NK-92 (cell line): Measurements from ENCODE around the gene PRUNE1.

Experiments used
- DNase-seq: peaks from one replicate; lab custom pipeline; 2025; ENCODE audit not compliant: unreplicated experiment; lab: John Stamatoyannopoulos, UW

The PRUNE1 gene

GRCh38 chr1:151049458-151049857 is 41.2 kb downstream of the PRUNE1 start:
- DNase-seq = no peak

GRCh38 chr1:151050051-151050688 is 41.9 kb downstream of the PRUNE1 start:
- no peak for DNase-seq

GRCh38 chr1:151051356-151052009 is 43.2 kb downstream of the PRUNE1 start:
- DNase-seq = no peak

GRCh38 chr1:151054971-151055547 is 46.8 kb downstream of the PRUNE1 start:
- no peak for DNase-seq

- DNase-seq = no peak
These were observed 47.3 kb downstream of the PRUNE1 start for GRCh38 chr1:151055581-151055980.

- no peak for DNase-seq
These were observed 47.9 kb downstream of the PRUNE1 start for GRCh38 chr1:151056149-151056548.

GRCh38 chr1:151058692-151059091 is 50.4 kb downstream of the PRUNE1 start:
- DNase-seq = no peak

- no peak for DNase-seq
These were observed 51.1 kb downstream of the PRUNE1 start, which contains the start of gene CDC42SE1 for GRCh38 chr1:151059109-151060006. TSS of gene CDC42SE1 (minus strand) at chr1:151059622. CDS start at chr1:151055730, 3,892 bp downstream.

GRCh38 chr1:151060007-151060656 is 51.9 kb downstream of the PRUNE1 start, which contains the start of gene MLLT11:
TSS of gene MLLT11 (plus strand) at chr1:151060397. CDS start at chr1:151067225, 6,828 bp downstream.
- DNase-seq = no peak

DNA sequence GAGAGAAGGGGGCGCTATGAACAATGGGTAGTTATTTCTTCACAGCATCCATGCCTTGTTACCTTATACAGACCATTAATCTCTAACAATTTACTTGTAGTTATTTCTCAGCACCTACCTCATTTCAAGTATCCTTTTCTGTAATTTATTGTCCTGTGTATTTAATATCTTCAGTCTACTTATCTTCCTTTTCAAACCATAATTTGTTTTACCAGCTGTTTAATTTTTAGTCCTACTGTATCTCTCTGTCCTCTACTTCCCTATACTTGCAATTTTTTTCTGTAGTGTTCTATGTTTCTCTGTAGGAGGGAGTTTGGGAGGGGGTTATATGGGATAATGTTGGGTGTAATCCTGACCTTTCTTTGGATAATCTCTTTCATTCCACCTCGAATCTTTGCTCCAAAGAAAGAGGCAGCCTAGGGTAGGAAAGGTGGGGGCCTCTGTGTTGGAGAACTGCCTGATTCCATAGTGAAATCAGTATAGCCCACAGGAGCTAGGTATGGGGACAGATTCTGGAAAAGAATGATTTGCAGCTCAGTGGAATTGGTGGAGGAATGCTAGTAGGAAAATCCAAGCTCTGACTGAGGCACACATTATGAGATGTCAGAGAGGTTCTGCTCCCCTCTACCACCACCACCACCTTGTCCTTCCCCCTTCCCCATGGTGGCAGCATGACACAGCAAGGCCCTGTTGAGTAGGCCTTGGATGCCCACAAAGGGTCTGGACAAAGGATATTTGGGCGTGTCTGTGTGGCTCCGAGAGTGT is 52.6 kb downstream of the PRUNE1 start:
- no peak for DNase-seq

- DNase-seq = no peak
These were observed 53.5 kb downstream of the PRUNE1 start for GRCh38 chr1:151061704-151062103.

DNA sequence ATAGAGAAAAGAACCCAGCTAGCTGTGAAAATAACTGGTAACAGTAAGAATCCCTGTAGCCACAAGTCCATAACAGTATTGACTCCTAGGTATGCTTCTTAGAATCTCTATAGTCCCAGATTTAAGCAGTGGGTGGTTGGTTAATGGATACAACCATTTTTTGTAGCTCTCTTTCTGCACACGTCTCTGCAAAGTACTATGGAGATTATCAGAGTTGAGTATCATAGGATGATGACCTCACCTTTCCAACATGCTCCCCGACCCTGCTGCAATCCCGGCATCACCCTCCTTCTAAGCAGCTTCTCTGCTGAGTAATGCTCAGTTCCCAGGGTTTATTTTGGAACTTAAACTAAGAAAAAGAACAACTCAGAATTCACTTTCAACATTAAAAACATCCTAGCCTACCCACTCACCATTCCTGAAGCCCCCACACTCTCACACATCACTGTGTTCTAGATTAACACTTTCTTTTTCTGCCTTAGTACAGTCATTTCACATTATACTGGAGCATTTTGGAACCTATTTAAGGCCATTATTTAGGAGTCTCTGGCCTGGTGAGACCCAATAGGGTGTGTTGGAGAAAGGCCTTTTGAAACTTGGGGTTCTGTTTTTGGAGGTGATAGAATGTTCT is 54.6 kb downstream of the PRUNE1 start:
- DNase-seq = no peak

DNA sequence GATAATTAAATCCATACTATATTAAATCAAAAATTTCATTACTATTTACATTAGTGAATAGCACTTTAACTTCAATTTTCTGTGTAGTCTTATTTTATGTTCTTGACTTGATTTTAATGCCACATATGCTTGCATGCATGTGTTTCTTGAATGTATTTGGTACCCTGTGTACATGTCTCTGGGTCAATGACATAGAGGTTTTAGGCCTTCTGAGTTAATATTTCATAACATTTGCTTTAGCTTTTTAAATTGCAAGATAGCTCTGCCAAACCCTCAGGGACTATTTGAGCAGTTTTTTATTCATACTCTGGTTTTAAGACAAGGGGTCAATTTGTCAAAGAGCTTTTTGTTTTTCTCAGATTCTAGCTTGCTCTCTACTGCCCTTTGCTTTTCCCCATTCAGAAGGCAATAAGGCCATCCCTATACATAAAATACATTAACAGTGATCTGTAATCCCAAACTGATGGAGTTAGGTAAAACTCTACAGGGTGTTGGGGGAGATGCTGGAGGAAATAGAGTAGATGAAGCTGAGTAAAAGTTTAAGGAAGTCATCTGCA is 56.9 kb downstream of the PRUNE1 start:
- DNase-seq = no peak

GRCh38 chr1:151067185-151067584 is 58.9 kb downstream of the PRUNE1 start:
- DNase-seq = no peak

- DNase-seq = no peak
These were observed 60.8 kb downstream of the PRUNE1 start for GRCh38 chr1:151069103-151069486.

GRCh38 chr1:151070474-151071276 is 62.4 kb downstream of the PRUNE1 start, which contains the start of gene GABPB2:
TSS of gene GABPB2 (plus strand) at chr1:151070761. CDS start at chr1:151088190, 17,429 bp downstream.
- DNase-seq = peak; percentile 24

GRCh38 chr1:151072224-151072623 is 64.0 kb downstream of the PRUNE1 start:
- DNase-seq = no peak
